ENCODE data around the gene SORBS1.

GRCh38 chr10:95267251-95267650, 293.9 kb downstream of the SORBS1 start:
- TF ChIP-seq CTCF (IDR thresholded peaks at IDR 0.05; ENCODE audit: insufficient read depth, low read depth, low read length) (no peak), EZH2 (IDR thresholded peaks at IDR 0.05; ENCODE audit: insufficient read depth, low read length) (no peak)

Measured in astrocyte (in vitro differentiated cells and primary cell).